H1 (cell line): ENCODE measurements around the gene TMEM250. TPM values are rescaled to one million over a fixed set of nuclear protein-coding genes. Genes with fewer than 3 reads are reported as not detected.

Source experiments
- BCL11A ChIP-seq, 2 experiments: IDR thresholded peaks; one replicate each; pipeline ENCODE4 v1.6.1; 2011; ENCODE audit warnings: low read depth in 2 of 2, low read length in 2 of 2, mild to moderate bottlenecking in 2 of 2
- CREB1 ChIP-seq: IDR thresholded peaks from 2 replicates; pipeline ENCODE4 v1.6.1; 2012; ENCODE audit warnings: inconsistent platforms
- GABPA ChIP-seq: IDR thresholded peaks from 2 replicates; pipeline ENCODE4 v1.6.1; 2011; ENCODE audit warnings: mild to moderate bottlenecking, low read length, moderate library complexity, borderline replicate concordance; ENCODE audit not compliant: insufficient read depth
- MAFK ChIP-seq: IDR thresholded peaks from 2 replicates; pipeline ENCODE4 v1.6.1; 2012; ENCODE audit warnings: low read depth, mild to moderate bottlenecking, improper control_type of control experiment, low read length
- PHF8 ChIP-seq: fragments of 200-600 bp; sonication (generic); conservative IDR thresholded peaks from 2 replicates; pipeline ENCODE4 v1.7.1; 2012; ENCODE audit warnings: low read depth, mild to moderate bottlenecking, inconsistent platforms, low read length, moderate library complexity
- POLR2A ChIP-seq, 2 experiments: IDR thresholded peaks; 1 replicate in 1 of 2; 2 replicates in 1 of 2; pipeline ENCODE4 v1.6.1; 2011; ENCODE audit warnings: low read depth in 2 of 2, low read length in 2 of 2, mild to moderate bottlenecking in 2 of 2; ENCODE audit errors: control extremely low read depth in 1 of 2
- RFX5 ChIP-seq: IDR thresholded peaks from 2 replicates; pipeline ENCODE4 v1.6.1; 2011; ENCODE audit warnings: low read depth, low read length, improper control_type of control experiment, borderline replicate concordance
- SAP30 ChIP-seq: fragments of 300-600 bp; sonication (generic); IDR thresholded peaks from 2 replicates; pipeline ENCODE4 v1.7.1; 2012; ENCODE audit warnings: low read length, moderate library complexity, mild to moderate bottlenecking, inconsistent platforms; ENCODE audit not compliant: insufficient read depth, insufficient replicate concordance
- SIN3A ChIP-seq, 2 experiments: IDR thresholded peaks in 1 of 2; conservative IDR thresholded peaks in 1 of 2; 2 replicates each; pipeline ENCODE4 v1.6.1; 2011 to 2012; ENCODE audit warnings: low read length in 2 of 2, improper control_type of control experiment in 1 of 2, low read depth in 1 of 2, mild to moderate bottlenecking in 1 of 2
- SP2 ChIP-seq: IDR thresholded peaks from 2 replicates; pipeline ENCODE4 v1.6.1; 2012; ENCODE audit warnings: mild to moderate bottlenecking, low read length, inconsistent platforms
- SRF ChIP-seq: IDR thresholded peaks from 2 replicates; pipeline ENCODE4 v1.6.1; 2011; ENCODE audit warnings: mild to moderate bottlenecking, low read depth, low read length, moderate library complexity
- SUZ12 ChIP-seq: fragments of 200-600 bp; sonication (generic); IDR thresholded peaks from 2 replicates; pipeline ENCODE4 v1.6.1; 2012; ENCODE audit warnings: mild to moderate bottlenecking, inconsistent platforms, low read length, moderate library complexity, mixed read lengths
- TEAD4 ChIP-seq: IDR thresholded peaks from 2 replicates; pipeline ENCODE4 v1.6.1; 2012; ENCODE audit warnings: low read depth, low read length, inconsistent platforms, mixed read lengths
- polyA plus RNA-seq, 7 experiments: library from polyadenylated mRNA; depleted of rRNA in 3 of 7; stranded (reverse) in 5 of 7; unstranded in 2 of 7; fragments of >200 nt in 5 of 7; fragments of 200-250 nt in 2 of 7; gene quantifications; 1 replicate in 5 of 7; 2 replicates in 1 of 7; 4 replicates in 1 of 7; pipeline versions ENCODE4 v1.2.1 to v1.2.3, GENCODE V29; 2011 to 2013; ENCODE audit warnings: missing spikeins in 2 of 7, mixed read lengths in 2 of 7
- total RNA-seq: library from RNA; stranded (reverse); fragmentation: NEBNext Ultra II Directional; extraction: Animal tissue kit (Norgen Biotek cat#: 25700); gene quantifications from 2 replicates; pipeline ENCODE4 v1.2.1, GENCODE V29; 2021
- TF ChIP-seq, protein P1 (sequence below): IDR thresholded peaks from 2 replicates; pipeline ENCODE4 v1.6.1; 2012; ENCODE audit warnings: low read length, inconsistent platforms
- TF ChIP-seq, protein P2 (sequence below): IDR thresholded peaks from 2 replicates; pipeline ENCODE4 v1.6.1; 2012; ENCODE audit warnings: inconsistent platforms
- TF ChIP-seq, protein P3 (sequence below): IDR thresholded peaks from 2 replicates; pipeline ENCODE4 v1.6.1; 2011; ENCODE audit warnings: low read length, improper control_type of control experiment

Gene TMEM250
- total and polyA plus RNA-seq, 2 of the 8 experiments (the other 6 are each of a cell fraction or from before 2014, with no cell fraction given), result 22.3 to 34.9 TPM

DNA sequence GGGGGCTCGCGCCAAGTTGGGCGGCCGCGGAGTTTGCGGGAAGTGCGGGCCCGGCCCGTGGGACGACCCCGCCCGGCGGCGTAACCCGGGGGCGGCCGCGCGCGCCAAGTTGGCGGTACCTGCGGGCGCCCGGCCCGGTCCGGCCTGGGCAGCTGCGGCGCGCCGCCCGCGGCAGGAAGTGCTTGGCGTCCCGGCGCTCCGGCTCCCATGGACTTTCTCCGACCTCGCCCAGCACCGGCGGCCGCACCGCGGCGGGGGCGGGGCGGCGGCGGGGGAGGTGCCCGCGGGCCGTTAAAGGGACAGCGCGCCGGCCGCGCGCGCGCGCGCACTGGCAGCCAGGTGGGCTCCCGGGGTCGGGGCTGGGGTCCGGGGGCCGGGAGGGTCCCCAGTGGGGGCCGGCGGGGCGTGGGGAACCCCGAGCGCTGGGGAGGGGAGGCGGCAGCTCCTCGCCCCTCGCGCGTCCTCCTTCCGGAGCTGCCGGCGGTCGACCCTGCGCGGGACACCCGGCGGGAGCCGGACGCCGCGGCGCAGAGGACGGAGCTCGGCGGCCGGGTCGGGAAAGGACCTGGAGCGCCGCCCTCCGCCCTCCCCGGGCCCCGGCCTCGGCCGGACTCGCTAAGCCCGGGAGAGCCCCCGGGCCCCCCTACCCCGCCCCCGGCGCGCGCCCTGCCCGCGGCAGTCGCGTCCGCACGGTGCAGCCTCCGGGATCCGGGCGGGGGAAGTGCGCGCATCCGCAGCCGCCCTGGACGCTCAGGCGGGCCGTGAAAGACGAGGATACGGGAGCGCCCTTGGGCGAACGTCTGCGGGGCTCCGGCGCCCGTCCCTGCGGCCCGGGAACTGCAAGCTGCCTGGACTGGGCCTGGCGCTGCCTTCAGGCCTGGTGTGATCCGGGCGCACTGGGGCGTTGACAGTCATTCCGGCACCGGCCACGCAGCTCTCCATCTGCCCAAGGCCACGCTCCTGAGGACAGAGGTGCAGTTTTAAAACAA, 23.3 kb downstream of the TMEM250 start, which contains the start of gene NACC2 (continued):
- TF ChIP-seq RFX5, result no peak
- TF ChIP-seq, protein P1, sequence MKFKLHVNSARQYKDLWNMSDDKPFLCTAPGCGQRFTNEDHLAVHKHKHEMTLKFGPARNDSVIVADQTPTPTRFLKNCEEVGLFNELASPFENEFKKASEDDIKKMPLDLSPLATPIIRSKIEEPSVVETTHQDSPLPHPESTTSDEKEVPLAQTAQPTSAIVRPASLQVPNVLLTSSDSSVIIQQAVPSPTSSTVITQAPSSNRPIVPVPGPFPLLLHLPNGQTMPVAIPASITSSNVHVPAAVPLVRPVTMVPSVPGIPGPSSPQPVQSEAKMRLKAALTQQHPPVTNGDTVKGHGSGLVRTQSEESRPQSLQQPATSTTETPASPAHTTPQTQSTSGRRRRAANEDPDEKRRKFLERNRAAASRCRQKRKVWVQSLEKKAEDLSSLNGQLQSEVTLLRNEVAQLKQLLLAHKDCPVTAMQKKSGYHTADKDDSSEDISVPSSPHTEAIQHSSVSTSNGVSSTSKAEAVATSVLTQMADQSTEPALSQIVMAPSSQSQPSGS, result no peak
- no peak for TF ChIP-seq SRF
- peak; percentile 13; the same call in 1 of the 2 replicates for TF ChIP-seq PHF8
- TF ChIP-seq SP2, result no peak
- TF ChIP-seq TEAD4, result no peak
- no peak for TF ChIP-seq MAFK
- TF ChIP-seq, protein P2, sequence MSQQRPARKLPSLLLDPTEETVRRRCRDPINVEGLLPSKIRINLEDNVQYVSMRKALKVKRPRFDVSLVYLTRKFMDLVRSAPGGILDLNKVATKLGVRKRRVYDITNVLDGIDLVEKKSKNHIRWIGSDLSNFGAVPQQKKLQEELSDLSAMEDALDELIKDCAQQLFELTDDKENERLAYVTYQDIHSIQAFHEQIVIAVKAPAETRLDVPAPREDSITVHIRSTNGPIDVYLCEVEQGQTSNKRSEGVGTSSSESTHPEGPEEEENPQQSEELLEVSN, result no peak
- peak; percentile 20; the same call in 1 of the 2 replicates for TF ChIP-seq SUZ12
- no peak for TF ChIP-seq SIN3A (conservative IDR thresholded peaks at IDR 0.05 in 1 of 2, IDR thresholded peaks at IDR 0.05 in 1 of 2; ENCODE audit: low read depth in 1 of 2, low read length in 2 of 2)
- TF ChIP-seq POLR2A (IDR thresholded peaks at IDR 0.05; ENCODE audit: control extremely low read depth in 1 of 2, low read depth in 2 of 2, low read length in 2 of 2), result no peak
- TF ChIP-seq GABPA, result 0 out of 2 replicates have a peak, but pooled peaks have one; percentile 22
- no peak for TF ChIP-seq SAP30
- TF ChIP-seq BCL11A (IDR thresholded peaks at IDR 0.05; ENCODE audit: low read depth in 2 of 2, low read length in 2 of 2), result no peak
- TF ChIP-seq, protein P3, sequence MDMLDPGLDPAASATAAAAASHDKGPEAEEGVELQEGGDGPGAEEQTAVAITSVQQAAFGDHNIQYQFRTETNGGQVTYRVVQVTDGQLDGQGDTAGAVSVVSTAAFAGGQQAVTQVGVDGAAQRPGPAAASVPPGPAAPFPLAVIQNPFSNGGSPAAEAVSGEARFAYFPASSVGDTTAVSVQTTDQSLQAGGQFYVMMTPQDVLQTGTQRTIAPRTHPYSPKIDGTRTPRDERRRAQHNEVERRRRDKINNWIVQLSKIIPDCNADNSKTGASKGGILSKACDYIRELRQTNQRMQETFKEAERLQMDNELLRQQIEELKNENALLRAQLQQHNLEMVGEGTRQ, result no peak
- TF ChIP-seq CREB1, result no peak
